HFFc6 (cell line): ENCODE data around the gene SQSTM1. TPM values are rescaled to one million over a fixed set of nuclear protein-coding genes. Genes with fewer than 3 reads are reported as not detected.

Experiments
- DNase-seq: peaks from one replicate; pipeline ENCODE4 v3.0.0-alpha.2; 2018
- H3K27ac Mint-ChIP-seq: 2 replicates; pipeline ENCODE4 v1.8.0; 2020; ENCODE audit warnings: mild to moderate bottlenecking, mixed read lengths
- H3K27me3 Mint-ChIP-seq: 2 replicates; pipeline ENCODE4 v1.8.0; 2021; ENCODE audit warnings: mild to moderate bottlenecking, moderate library complexity, mixed read lengths; ENCODE audit not compliant: insufficient read depth
- H3K36me3 Mint-ChIP-seq: 2 replicates; pipeline ENCODE4 v1.8.0; 2021; ENCODE audit warnings: low read depth, mixed read lengths
- H3K4me1 Mint-ChIP-seq: 2 replicates; pipeline ENCODE4 v1.8.0; 2020; ENCODE audit warnings: low read depth, mixed read lengths
- H3K4me3 Mint-ChIP-seq: 2 replicates; pipeline ENCODE4 v1.8.0; 2020; ENCODE audit warnings: mild to moderate bottlenecking, moderate library complexity, mixed read lengths
- H3K9me3 Mint-ChIP-seq: 2 replicates; pipeline ENCODE4 v1.8.0; 2020; ENCODE audit warnings: mild to moderate bottlenecking, mixed read lengths
- CTCF ChIP-seq: fragments of 200-600 bp; sonication (generic); IDR thresholded peaks from 2 replicates; pipeline ENCODE4 v1.5.0; 2021; ENCODE audit warnings: antibody characterized with exemption, mild to moderate bottlenecking
- total RNA-seq, 6 experiments: library from RNA; stranded (reverse); fragmentation: NEBNext Ultra II Directional; extraction: Animal tissue kit (Norgen Biotek cat#: 25700); gene quantifications; 2 replicates in 1 of 6; 3 replicates in 5 of 6; pipeline ENCODE4 v1.2.3, GENCODE V29; 2021

Gene SQSTM1
- total RNA-seq, 6 experiments from 2014 or later = 188 to 282 (median 280) TPM

GRCh38 chr5:179804555-179804947 lies 16.2 kb upstream of the SQSTM1 start:
- Mint-ChIP-seq H3K36me3 (peaks cover 7% of the 10 kb centered on the region; the same call in 1 of the 2 replicates), H3K27me3 (no peaks in the 10 kb centered on the region; the same call in 1 of the 2 replicates), H3K4me1 (peaks cover 22% of the 10 kb centered on the region), H3K27ac (peak overlapping the region; percentile 53), H3K4me3 (peak overlapping the region; percentile 91), H3K9me3 (no peaks in the 10 kb centered on the region)
- no peak for DNase-seq
- no peak for TF ChIP-seq CTCF

GRCh38 chr5:179805070-179805528 lies 15.6 kb upstream of the SQSTM1 start:
- Mint-ChIP-seq H3K9me3 (no peaks in the 10 kb centered on the region), H3K4me3 (peak overlapping the region; percentile 91), H3K4me1 (peaks cover 22% of the 10 kb centered on the region), H3K36me3 (0 out of 2 replicates have a peak, but pooled peaks cover 3% of the 10 kb centered on the region), H3K27me3 (no peaks in the 10 kb centered on the region; the same call in 1 of the 2 replicates), H3K27ac (peak overlapping the region; percentile 53)
- TF ChIP-seq CTCF = no peak
- DNase-seq = no peak

- TF ChIP-seq CTCF = no peak; the same call in 1 of the 2 replicates
- Mint-ChIP-seq H3K4me1 (peaks cover 22% of the 10 kb centered on the region), H3K27ac (peak overlapping the region; percentile 53), H3K27me3 (no peaks in the 10 kb centered on the region; the same call in 1 of the 2 replicates), H3K36me3 (0 out of 2 replicates have a peak, but pooled peaks cover 5% of the 10 kb centered on the region), H3K4me3 (peak overlapping the region; percentile 91), H3K9me3 (no peaks in the 10 kb centered on the region)
- no peak for DNase-seq
Measured at GRCh38 chr5:179805529-179806249, 15.0 kb upstream of the SQSTM1 start.

- no peak for TF ChIP-seq CTCF
- no peaks in the 10 kb centered on the region; the same call in 1 of the 2 replicates for H3K27me3 Mint-ChIP-seq
- H3K9me3 Mint-ChIP-seq = no peaks in the 10 kb centered on the region
- 0 out of 2 replicates have a peak, but pooled peaks cover 7% of the 10 kb centered on the region for H3K36me3 Mint-ChIP-seq
- peak; percentile 48 for DNase-seq
- H3K27ac Mint-ChIP-seq = 0 out of 2 replicates have a peak within 1 kb of the TSS, but pooled peaks have one; percentile 24
- H3K4me3 Mint-ChIP-seq = peak within 1 kb of the TSS; percentile 77
- H3K4me1 Mint-ChIP-seq = peaks cover 22% of the 10 kb centered on the region
Measured at GRCh38 chr5:179806250-179807048, 14.3 kb upstream of the SQSTM1 start, which contains the start of gene MGAT4B. MGAT4B (minus strand) TSS chr5:179806866; CDS start chr5:179806583, 283 bp downstream.

GRCh38 chr5:179812135-179812825 lies 8.4 kb upstream of the SQSTM1 start:
- no peak for TF ChIP-seq CTCF

More at GRCh38 chr5:179812135-179812825, 8.4 kb upstream of the SQSTM1 start:
- no peaks in the 10 kb centered on the region for H3K9me3 Mint-ChIP-seq
- H3K4me3 Mint-ChIP-seq = no peak overlapping the region
- H3K27ac Mint-ChIP-seq = no peak overlapping the region
- DNase-seq = no peak
- no peaks in the 10 kb centered on the region for H3K4me1 Mint-ChIP-seq
- H3K27me3 Mint-ChIP-seq = peaks cover 3% of the 10 kb centered on the region; the same call in 1 of the 2 replicates
- H3K36me3 Mint-ChIP-seq = peaks cover 10% of the 10 kb centered on the region; the same call in 1 of the 2 replicates
